ENCODE measurements around the gene AAR2. TPM values are rescaled to one million over a fixed set of nuclear protein-coding genes. Genes with fewer than 3 reads are reported as not detected.

Gene AAR2
- total RNA-seq, 1 donor from 2014 or later = 13.7 TPM

DNA sequence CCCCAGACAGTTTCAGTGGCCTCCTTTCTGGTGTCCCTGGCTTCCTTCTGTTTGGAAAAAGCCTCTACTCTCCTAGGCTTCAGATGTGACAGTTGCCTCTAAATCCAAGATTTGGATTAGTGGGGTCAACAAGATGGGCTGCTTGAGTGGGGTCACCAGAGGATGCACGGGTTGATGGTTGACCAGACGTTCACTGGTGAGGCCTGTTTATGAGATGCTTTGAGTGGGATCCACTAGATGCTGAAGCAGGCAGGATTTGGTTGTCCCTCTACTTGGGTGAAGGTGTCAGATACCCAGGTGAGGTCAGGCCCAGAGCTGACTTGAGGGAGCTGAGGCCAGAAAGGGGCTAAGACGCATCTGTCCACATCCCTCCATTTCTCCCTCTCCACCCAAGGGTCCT lies 61.8 kb downstream of the AAR2 start:
- Histone ChIP-seq H3K36me3 (ENCODE audit: control insufficient read depth, insufficient read depth, low read length) (no peaks in the 10 kb centered on the region), H3K27me3 (ENCODE audit: control insufficient read depth, insufficient read depth, low read length) (peaks cover 9% of the 10 kb centered on the region), H3K4me3 (ENCODE audit: low read depth, low read length) (no peak overlapping the region)
- DNase-seq (ENCODE audit: low read depth) = no peak
- FAIRE-seq = no peak
- TF ChIP-seq, protein P1, sequence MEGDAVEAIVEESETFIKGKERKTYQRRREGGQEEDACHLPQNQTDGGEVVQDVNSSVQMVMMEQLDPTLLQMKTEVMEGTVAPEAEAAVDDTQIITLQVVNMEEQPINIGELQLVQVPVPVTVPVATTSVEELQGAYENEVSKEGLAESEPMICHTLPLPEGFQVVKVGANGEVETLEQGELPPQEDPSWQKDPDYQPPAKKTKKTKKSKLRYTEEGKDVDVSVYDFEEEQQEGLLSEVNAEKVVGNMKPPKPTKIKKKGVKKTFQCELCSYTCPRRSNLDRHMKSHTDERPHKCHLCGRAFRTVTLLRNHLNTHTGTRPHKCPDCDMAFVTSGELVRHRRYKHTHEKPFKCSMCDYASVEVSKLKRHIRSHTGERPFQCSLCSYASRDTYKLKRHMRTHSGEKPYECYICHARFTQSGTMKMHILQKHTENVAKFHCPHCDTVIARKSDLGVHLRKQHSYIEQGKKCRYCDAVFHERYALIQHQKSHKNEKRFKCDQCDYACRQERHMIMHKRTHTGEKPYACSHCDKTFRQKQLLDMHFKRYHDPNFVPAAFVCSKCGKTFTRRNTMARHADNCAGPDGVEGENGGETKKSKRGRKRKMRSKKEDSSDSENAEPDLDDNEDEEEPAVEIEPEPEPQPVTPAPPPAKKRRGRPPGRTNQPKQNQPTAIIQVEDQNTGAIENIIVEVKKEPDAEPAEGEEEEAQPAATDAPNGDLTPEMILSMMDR (IDR thresholded peaks at IDR 0.05; ENCODE audit: insufficient read depth, low read length, severe bottlenecking) = no peak

DNA sequence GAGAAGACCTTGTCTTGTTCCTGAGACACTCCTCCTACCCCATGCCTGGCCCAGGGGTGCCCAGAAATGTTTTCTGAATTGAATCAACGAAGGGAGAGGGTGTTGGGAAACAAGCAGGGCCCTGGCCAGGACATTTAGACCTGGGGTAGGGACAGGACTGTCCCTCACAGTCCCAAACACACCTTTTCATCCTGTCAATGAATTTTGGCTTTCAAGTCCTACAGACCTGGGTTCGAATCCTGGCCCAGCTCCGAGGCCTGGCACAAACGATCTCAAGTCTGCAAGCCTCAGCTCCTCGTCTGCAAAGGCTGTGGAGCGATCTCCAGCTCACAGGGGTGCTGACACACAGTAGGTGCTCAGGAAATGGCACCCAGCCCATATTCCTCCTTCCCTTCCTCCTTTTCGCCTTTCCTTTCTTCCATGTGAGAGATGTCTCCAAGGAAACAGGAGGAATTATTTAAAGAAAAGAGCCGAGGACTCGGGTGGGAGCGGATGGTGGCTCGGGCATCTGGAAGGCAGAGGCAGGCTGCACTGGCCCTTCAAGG lies 62.6 kb downstream of the AAR2 start:
- no peak for DNase-seq (ENCODE audit: low read depth)
- Histone ChIP-seq H3K36me3 (ENCODE audit: control insufficient read depth, insufficient read depth, low read length) (no peaks in the 10 kb centered on the region), H3K27me3 (ENCODE audit: control insufficient read depth, insufficient read depth, low read length) (peaks cover 14% of the 10 kb centered on the region), H3K4me3 (ENCODE audit: low read depth, low read length) (no peak overlapping the region)
- TF ChIP-seq, protein P1 (IDR thresholded peaks at IDR 0.05; ENCODE audit: insufficient read depth, low read length, severe bottlenecking) = no peak
- no peak for FAIRE-seq

DNA sequence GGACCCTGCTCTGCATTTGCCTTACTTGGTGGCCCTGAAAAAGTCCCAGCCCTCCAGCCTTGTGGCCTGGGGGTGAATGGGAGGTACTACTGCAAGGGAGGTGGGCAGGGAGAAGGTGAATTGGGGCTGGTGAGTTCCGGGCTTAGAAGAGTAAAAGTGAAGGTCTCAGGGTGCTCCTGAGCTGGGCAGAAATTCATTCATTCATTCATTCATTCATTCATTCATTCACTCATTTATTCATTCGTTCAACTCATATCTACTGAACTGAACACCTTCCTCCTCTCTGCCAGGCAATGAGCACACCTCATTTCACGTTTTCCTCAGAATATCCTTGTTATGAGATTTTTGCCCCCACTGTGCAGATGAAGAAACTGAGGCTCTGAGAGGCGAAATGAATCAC lies 63.2 kb downstream of the AAR2 start:
- FAIRE-seq (no peak), DNase-seq (ENCODE audit: low read depth) (no peak)
- Histone ChIP-seq H3K27me3 (ENCODE audit: control insufficient read depth, insufficient read depth, low read length) (peaks cover 18% of the 10 kb centered on the region), H3K36me3 (ENCODE audit: control insufficient read depth, insufficient read depth, low read length) (no peaks in the 10 kb centered on the region), H3K4me3 (ENCODE audit: low read depth, low read length) (no peak overlapping the region)
- TF ChIP-seq, protein P1 (IDR thresholded peaks at IDR 0.05; ENCODE audit: insufficient read depth, low read length, severe bottlenecking) = no peak

DNA sequence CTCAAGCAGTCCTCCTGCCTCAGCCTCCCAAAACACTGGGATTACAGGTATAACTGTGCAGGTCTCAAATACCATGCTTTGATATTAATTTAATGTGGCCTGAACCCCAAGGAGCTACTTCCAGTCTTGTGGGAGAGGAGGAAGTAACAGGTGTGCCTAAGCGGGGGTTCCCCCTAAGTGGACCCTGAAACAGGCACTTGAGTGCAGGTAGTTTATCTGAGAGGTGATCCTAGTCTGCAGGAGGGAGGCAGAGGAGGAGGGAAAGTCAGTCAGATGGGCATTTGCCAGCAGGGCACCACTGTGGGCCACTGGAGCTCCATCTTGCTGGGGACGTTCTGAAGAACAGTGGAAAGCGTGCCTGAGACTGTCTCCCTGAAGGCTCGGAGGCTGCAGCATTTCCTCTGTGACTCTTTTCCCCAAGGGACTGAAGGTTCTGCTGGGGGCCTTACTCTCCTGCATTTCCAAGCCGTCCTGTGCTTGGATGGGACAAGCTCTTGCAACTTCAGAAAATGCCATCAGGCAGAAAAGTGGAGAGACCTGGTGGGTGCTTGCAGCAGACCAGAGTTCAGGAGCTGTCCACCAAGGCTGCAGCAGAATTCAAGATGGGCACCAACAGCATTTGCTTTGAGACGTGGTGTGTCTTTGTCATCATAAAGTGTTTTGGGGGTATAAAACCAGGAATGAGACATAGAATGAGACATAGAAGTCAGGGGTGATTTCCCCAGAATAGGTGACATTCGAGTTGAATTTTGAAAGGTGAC lies 65.3 kb downstream of the AAR2 start:
- Histone ChIP-seq H3K4me3 (ENCODE audit: low read depth, low read length) (no peak overlapping the region), H3K27me3 (ENCODE audit: control insufficient read depth, insufficient read depth, low read length) (peaks cover 31% of the 10 kb centered on the region), H3K36me3 (ENCODE audit: control insufficient read depth, insufficient read depth, low read length) (no peaks in the 10 kb centered on the region)
- FAIRE-seq (no peak), DNase-seq (ENCODE audit: low read depth) (no peak)
- TF ChIP-seq, protein P1 (IDR thresholded peaks at IDR 0.05; ENCODE audit: insufficient read depth, low read length, severe bottlenecking) = no peak

DNA sequence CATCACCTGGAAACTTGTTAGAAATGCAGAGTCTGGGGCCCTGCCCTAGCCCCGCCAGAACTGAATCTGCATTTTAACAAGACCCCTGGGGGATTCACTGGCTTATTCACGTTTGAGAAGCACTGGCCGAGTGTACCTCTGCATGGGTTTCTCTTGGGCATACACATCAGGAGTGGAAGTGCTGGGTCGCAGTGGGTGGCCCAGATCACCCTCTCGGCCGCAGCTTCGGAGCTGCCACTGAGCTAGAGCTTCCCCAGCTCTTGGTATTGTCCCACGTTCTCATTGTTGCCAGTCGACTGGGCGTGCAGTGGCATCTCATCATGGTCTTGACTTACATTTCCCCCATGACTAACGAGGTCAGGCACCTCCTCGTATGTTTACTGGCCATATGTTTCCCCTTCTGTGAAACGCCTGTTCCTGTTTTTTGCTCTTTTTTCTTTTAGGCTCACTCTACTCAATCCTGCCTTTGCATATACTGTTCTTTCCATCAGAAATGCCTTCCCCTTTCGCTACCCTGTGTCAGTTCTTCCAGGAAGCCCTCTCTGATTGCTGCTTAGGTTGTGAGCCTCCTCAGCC lies 66.8 kb downstream of the AAR2 start:
- TF ChIP-seq, protein P1 (IDR thresholded peaks at IDR 0.05; ENCODE audit: insufficient read depth, low read length, severe bottlenecking) = no peak
- DNase-seq (ENCODE audit: low read depth) = no peak
- no peak for FAIRE-seq
- Histone ChIP-seq H3K36me3 (ENCODE audit: control insufficient read depth, insufficient read depth, low read length) (no peaks in the 10 kb centered on the region), H3K27me3 (ENCODE audit: control insufficient read depth, insufficient read depth, low read length) (peaks cover 36% of the 10 kb centered on the region), H3K4me3 (ENCODE audit: low read depth, low read length) (no peak overlapping the region)

All from bronchial epithelial cell (primary cell).